Esophagus squamous epithelium (tissue), 4 donors: ENCODE measurements around the gene PGLYRP2.

Experiments used
- CTCF ChIP-seq, 6 experiments: fragments of 450-650 bp in 4 of 6; fragments of 200-600 bp in 2 of 6; sonication (generic) in 2 of 6; IDR thresholded peaks; one replicate each; pipeline ENCODE4 v1.5.1; 2016 to 2019; ENCODE audit warnings: antibody characterized with exemption in 6 of 6, mild to moderate bottlenecking in 4 of 6, moderate library complexity in 4 of 6
- POLR2A ChIP-seq, 4 donors: fragments of 450-650 bp; IDR thresholded peaks; one replicate each; pipeline ENCODE4 v1.6.1; 2017; ENCODE audit warnings: antibody characterized with exemption in 4 of 4, mild to moderate bottlenecking in 4 of 4, moderate library complexity in 3 of 4

- TF ChIP-seq CTCF (IDR thresholded peaks at IDR 0.05) (no peak), POLR2A (IDR thresholded peaks at IDR 0.05) (no peak)
These were observed 40.1 kb downstream of the PGLYRP2 start for GRCh38 chr19:15439078-15439799.
